T-helper 2 cell treated with Interferon-gamma antibody and Interleukin-4, amounts not matched to agents 100 ng/mL and 5 ng/mL, for 36 hours (primary cell): ENCODE measurements around the gene MTERF4. TPM values are rescaled to one million over a fixed set of nuclear protein-coding genes. Genes with fewer than 3 reads are reported as not detected.

Source experiments
- intact Hi-C: fragments of 100-400 bp; cut with micrococcal nuclease; formaldehyde crosslinking; loops from one replicate; pipeline ENCODE4 v1.15.1; 2023
- total RNA-seq: library from RNA; stranded (reverse); gene quantifications from 2 replicates; pipeline ENCODE4 v1.2.3, GENCODE V29; 2022

The MTERF4 gene
- 33.7 and 33.8 TPM in 2 replicates for total RNA-seq

GRCh38 chr2:241102239-241102803, at the start of gene MTERF4:
Gene MTERF4 (minus strand): TSS chr2:241102287. CDS start chr2:241102273, 14 bp downstream.
- intact Hi-C loops: loop anchor here (1.0 to 2.0 kb wide), 2 partner anchors 48 to 212 kb away; partner anchors contain the start of genes HDLBP, PPP1R7 and SEPTIN2

- intact Hi-C loops: loop anchor here (1.0 to 2.0 kb wide), 4 partner anchors 49 to 536 kb away; partner anchors contain the start of genes DTYMK, HDLBP, MTERF4 and SEPTIN2
Measured at GRCh38 chr2:241150660-241151530, 48.8 kb upstream of the MTERF4 start.

- intact Hi-C loops: loop anchor here (1.0 to 2.0 kb wide), 5 partner anchors 48 to 537 kb away; partner anchors contain the start of genes DTYMK, HDLBP, MTERF4 and SEPTIN2
Measured at GRCh38 chr2:241149925-241150659, 48.0 kb upstream of the MTERF4 start, which contains the start of gene PPP1R7. Gene PPP1R7 (plus strand): TSS chr2:241150467. CDS start chr2:241150496, 29 bp downstream.

- intact Hi-C loops: loop anchor here (2.0 kb wide), 1 partner anchor 357 kb away; no protein-coding TSS in a partner anchor
Measured at GRCh38 chr2:241149675-241149924, 47.5 kb upstream of the MTERF4 start.

GRCh38 chr2:241148891-241149674, 47.0 kb upstream of the MTERF4 start, which contains the start of gene PASK:
Gene PASK (minus strand): TSS chr2:241149472. CDS start chr2:241143032, 6,440 bp downstream.
- intact Hi-C loops: loop anchor here (2.0 kb wide), 1 partner anchor 358 kb away; no protein-coding TSS in a partner anchor

GRCh38 chr2:241148239-241148638, 46.2 kb upstream of the MTERF4 start:
- intact Hi-C loops: loop anchor here (2.0 kb wide), 1 partner anchor 359 kb away; no protein-coding TSS in a partner anchor

GRCh38 chr2:241147336-241147735, 45.2 kb upstream of the MTERF4 start:
- intact Hi-C loops: no loop called here

GRCh38 chr2:241146286-241146685, 44.2 kb upstream of the MTERF4 start:
- intact Hi-C loops: no loop called here

GRCh38 chr2:241142593-241142992, 40.5 kb upstream of the MTERF4 start:
- intact Hi-C loops: no loop called here

GRCh38 chr2:241142063-241142462, 40.0 kb upstream of the MTERF4 start:
- intact Hi-C loops: no loop called here

- intact Hi-C loops: no loop called here
Measured at GRCh38 chr2:241141214-241141770, 39.2 kb upstream of the MTERF4 start.

- intact Hi-C loops: no loop called here
Measured at GRCh38 chr2:241140445-241140840, 38.4 kb upstream of the MTERF4 start.

GRCh38 chr2:241139531-241140444, 37.7 kb upstream of the MTERF4 start:
- intact Hi-C loops: no loop called here

- intact Hi-C loops: no loop called here
Measured at GRCh38 chr2:241138471-241138870, 36.4 kb upstream of the MTERF4 start.

GRCh38 chr2:241137276-241138190, 35.4 kb upstream of the MTERF4 start:
- intact Hi-C loops: no loop called here

- intact Hi-C loops: no loop called here
Measured at GRCh38 chr2:241136661-241137260, 34.7 kb upstream of the MTERF4 start.

GRCh38 chr2:241136191-241136590, 34.1 kb upstream of the MTERF4 start:
- intact Hi-C loops: no loop called here

GRCh38 chr2:241135737-241136136, 33.6 kb upstream of the MTERF4 start:
- intact Hi-C loops: no loop called here
